SH-SY5Y (cell line): ENCODE measurements around the gene PPP3R1.

Source experiments
- GATA2 ChIP-seq: IDR thresholded peaks from 2 replicates; pipeline ENCODE4 v1.6.1; 2011; ENCODE audit warnings: mild to moderate bottlenecking, low read depth, low read length
- GATA3 ChIP-seq: IDR thresholded peaks from 2 replicates; pipeline ENCODE4 v1.6.1; 2011; ENCODE audit warnings: low read depth, mild to moderate bottlenecking, low read length, moderate library complexity

The PPP3R1 gene

GRCh38 chr2:68280348-68280747, 28.0 kb upstream of the PPP3R1 start:
- TF ChIP-seq GATA2: no peak
- TF ChIP-seq GATA3: no peak

GRCh38 chr2:68279691-68280090, 27.4 kb upstream of the PPP3R1 start:
- TF ChIP-seq GATA2 (no peak), GATA3 (no peak; the same call in 1 of the 2 replicates)

GRCh38 chr2:68278169-68278568, 25.8 kb upstream of the PPP3R1 start:
- TF ChIP-seq GATA3: no peak
- TF ChIP-seq GATA2: no peak

DNA sequence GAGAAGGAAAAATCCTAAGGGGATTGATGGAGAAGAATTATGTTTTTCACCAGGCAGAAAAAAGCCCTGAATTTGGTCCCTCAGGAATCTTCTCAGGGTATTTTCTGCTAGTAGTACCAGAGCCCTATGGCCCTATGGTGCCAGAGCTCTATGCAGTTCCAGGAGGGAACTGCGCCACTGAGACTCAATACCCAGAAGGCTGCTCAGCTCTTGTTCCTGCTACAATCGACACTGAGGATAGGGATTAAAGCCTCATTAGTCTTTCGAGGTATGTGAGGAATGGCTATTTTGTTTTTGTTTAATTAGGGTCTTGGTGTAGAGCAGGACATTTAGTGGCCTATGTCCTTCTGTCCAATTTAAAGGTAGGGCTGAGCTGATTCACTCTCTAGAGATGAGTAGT, 21.7 kb upstream of the PPP3R1 start:
- TF ChIP-seq GATA3: no peak
- TF ChIP-seq GATA2: no peak

- TF ChIP-seq GATA3 (no peak), GATA2 (no peak)
Observed at GRCh38 chr2:68272246-68272994, 20.1 kb upstream of the PPP3R1 start.

GRCh38 chr2:68266655-68267054, 14.3 kb upstream of the PPP3R1 start:
- TF ChIP-seq GATA3 (no peak), GATA2 (no peak)

DNA sequence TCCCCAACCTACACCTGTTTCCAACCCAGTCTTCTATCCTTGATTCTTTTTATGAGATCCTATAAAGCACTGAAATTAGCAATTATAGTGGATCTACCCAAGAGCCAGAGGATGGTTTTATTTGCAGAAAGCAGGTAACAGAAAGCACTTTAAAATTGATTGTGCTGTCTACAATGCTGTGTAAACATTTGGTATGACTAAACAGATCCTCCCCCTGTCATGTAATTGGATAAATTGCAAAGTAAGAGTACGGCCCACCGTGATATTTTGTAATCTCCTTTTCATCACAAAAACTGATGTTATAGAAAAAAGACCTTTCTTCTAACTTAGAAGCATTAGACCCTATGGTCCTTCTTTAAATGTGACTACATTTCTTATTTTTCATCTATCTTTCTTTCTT, 11.3 kb upstream of the PPP3R1 start:
- TF ChIP-seq GATA2: no peak
- TF ChIP-seq GATA3: no peak

GRCh38 chr2:68258851-68259250, 6.5 kb upstream of the PPP3R1 start:
- TF ChIP-seq GATA2: no peak
- TF ChIP-seq GATA3: no peak

DNA sequence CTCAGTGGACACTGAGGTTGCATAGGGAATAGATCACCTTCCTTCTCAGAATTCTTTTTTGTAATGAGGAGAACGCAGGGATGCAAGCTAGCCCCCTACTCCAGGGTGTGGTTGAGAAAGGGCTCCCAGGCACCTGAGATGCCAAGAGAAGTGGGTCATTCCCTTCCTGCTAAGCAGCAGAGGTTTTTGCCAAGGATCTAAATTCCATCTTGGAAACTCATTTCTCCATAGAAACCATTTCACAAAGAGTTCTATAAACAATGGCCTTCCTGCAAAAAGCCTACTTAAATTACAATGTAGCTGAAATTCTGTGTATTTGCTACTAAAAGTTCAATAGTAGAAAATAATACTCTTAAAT, 3.7 kb upstream of the PPP3R1 start:
- TF ChIP-seq GATA2 (no peak), GATA3 (no peak)

GRCh38 chr2:68253219-68254068, 1.1 kb upstream of the PPP3R1 start:
- no peak for TF ChIP-seq GATA3
- no peak for TF ChIP-seq GATA2

GRCh38 chr2:68251855-68252399, 405 bp downstream of the PPP3R1 start:
- no peak for TF ChIP-seq GATA3
- TF ChIP-seq GATA2: no peak

DNA sequence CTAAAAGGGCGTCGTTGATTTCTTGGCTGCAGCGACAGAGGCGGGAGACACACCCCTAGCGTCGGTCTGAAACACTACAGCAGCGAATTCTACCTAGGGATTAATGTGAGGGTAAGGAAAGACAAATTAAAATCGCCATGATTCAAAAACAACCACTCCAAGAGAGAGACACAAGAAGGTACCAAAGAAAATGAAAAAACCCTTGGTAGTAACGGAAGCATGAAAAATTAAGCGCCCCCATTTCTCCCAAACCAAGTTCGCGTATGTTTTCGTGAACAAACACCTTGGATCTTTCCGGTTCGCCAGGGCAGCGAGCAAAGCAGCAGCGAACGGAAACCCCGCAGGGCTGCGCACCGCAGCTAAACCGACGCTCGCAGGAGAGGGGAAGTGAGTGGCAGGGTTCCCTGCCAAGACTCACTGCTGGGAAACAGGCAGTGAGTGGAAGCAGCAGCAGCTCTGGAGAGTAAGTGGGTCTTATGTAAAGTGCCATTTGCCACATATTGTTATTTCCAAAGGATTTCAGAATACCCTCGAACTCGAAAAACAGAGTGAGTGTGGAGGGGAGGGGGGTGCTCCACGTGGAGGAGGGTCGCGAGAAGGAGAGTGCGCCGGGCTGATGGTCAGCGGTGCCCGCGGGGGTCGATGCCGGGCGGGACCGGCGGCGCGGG, 1.0 kb downstream of the PPP3R1 start:
- TF ChIP-seq GATA2 (no peak), GATA3 (no peak)

DNA sequence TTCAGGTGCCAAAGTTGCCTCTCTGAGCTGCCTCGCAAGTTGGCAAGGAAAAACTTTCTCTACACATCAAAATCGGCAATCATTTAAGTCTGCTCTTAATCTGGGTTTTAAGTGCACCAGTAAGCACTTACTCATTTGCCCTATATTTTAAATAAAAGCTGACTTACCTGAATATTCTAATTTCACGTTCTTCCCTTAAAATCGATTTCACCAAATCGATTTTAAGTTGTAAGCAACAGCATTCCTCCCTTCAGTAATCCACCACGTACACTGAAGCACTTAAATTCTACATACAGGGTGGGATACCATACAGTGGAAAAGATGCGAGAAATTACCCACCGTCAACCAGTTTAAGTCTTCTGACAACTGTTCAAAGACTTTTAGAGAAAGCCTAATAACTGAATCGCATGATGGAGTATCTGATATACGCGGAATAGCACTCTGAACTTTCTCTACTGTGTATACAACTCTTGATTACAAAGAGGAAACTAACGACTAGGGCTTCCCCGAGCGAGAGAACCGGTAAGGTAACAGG, 1.6 kb downstream of the PPP3R1 start:
- TF ChIP-seq GATA2: no peak
- no peak for TF ChIP-seq GATA3

DNA sequence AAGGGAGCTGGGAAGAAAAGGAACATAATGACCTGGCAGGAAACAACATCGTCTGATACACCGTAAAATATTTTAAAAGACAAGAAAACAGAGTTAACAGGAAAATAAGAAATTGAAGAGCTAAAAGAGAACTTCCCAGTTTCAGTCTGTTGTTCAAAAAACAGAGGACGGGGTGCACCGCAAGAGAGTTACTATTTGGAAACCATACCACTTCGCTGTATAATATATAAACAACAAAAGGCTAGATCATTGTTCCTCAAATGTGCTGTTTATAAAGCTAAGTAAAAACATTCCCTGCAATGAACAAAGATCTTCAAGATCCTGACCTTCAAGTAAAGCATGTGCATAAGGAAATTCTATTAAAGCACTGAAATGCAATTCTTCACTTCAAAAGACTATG, 2.1 kb downstream of the PPP3R1 start:
- TF ChIP-seq GATA3 (no peak), GATA2 (no peak)

- no peak for TF ChIP-seq GATA3
- no peak for TF ChIP-seq GATA2
Observed at GRCh38 chr2:68248806-68249205, 3.5 kb downstream of the PPP3R1 start.
